HT1080 (cell line): ENCODE results near the gene FOXO1. TPM values are rescaled to one million over a fixed set of nuclear protein-coding genes. Genes with fewer than 3 reads are reported as not detected.
A peak's percentile ranks its signal among the peaks of the same experiment; 100 is the strongest.

Experiments used
- DNase-seq: peaks from one replicate; pipeline ENCODE4 v3.0.0-alpha.2; 2015; ENCODE audit warnings: low read depth
- total RNA-seq: library from RNA; depleted of rRNA; stranded (reverse); fragments of >200 nt; shearing (Covaris generic); gene quantifications from 2 replicates; pipeline ENCODE4 v1.2.3, GENCODE V29; 2014

FOXO1 gene
- total RNA-seq, 1 experiment from 2014 or later: 2.0 TPM

GRCh38 chr13:40549500-40550094, 116.8 kb downstream of the FOXO1 start:
- DNase-seq: no peak

GRCh38 chr13:40547591-40548315, 118.7 kb downstream of the FOXO1 start:
- no peak for DNase-seq

- no peak for DNase-seq
These were observed 120.4 kb downstream of the FOXO1 start for GRCh38 chr13:40546047-40546446.

GRCh38 chr13:40540328-40541044, 126.0 kb downstream of the FOXO1 start:
- peak; percentile 87 for DNase-seq

GRCh38 chr13:40539576-40540327, 126.7 kb downstream of the FOXO1 start:
- no peak for DNase-seq

GRCh38 chr13:40537146-40537895, 129.1 kb downstream of the FOXO1 start:
- no peak for DNase-seq

- DNase-seq: no peak
These were observed 129.9 kb downstream of the FOXO1 start for GRCh38 chr13:40536443-40537113.

- DNase-seq: no peak
These were observed 131.1 kb downstream of the FOXO1 start for GRCh38 chr13:40535345-40535836.

- DNase-seq: no peak
These were observed 132.0 kb downstream of the FOXO1 start for GRCh38 chr13:40534456-40534855.

GRCh38 chr13:40533072-40533471, 133.4 kb downstream of the FOXO1 start:
- no peak for DNase-seq

- DNase-seq: no peak
These were observed 135.5 kb downstream of the FOXO1 start for GRCh38 chr13:40530961-40531360.

- DNase-seq: no peak
These were observed 137.6 kb downstream of the FOXO1 start for GRCh38 chr13:40528881-40529280.

- no peak for DNase-seq
These were observed 138.5 kb downstream of the FOXO1 start for GRCh38 chr13:40527914-40528313.

- DNase-seq: no peak
These were observed 144.2 kb downstream of the FOXO1 start for GRCh38 chr13:40522282-40522681.

GRCh38 chr13:40520916-40521315, 145.5 kb downstream of the FOXO1 start:
- no peak for DNase-seq

- DNase-seq: no peak
These were observed 146.8 kb downstream of the FOXO1 start for GRCh38 chr13:40519637-40520036.

GRCh38 chr13:40518481-40518882, 148.0 kb downstream of the FOXO1 start:
- no peak for DNase-seq

- no peak for DNase-seq
These were observed 148.7 kb downstream of the FOXO1 start for GRCh38 chr13:40517486-40518480.

GRCh38 chr13:40515702-40516101, 150.7 kb downstream of the FOXO1 start:
- no peak for DNase-seq
